HepG2 (cell line): Measurements from ENCODE around the gene NMRAL1. TPM values are rescaled to one million over a fixed set of nuclear protein-coding genes. Genes with fewer than 3 reads are reported as not detected.

Experiments used
- AKNA ChIP-seq: sonication (generic); formaldehyde crosslinking; IDR thresholded peaks from 2 replicates; pipeline ENCODE4 v1.4.0; 2020; ENCODE audit warnings: missing genetic modification reagents, borderline replicate concordance
- ATF1 ChIP-seq: IDR thresholded peaks from 2 replicates; pipeline ENCODE4 v1.6.1; 2016; ENCODE audit warnings: mild to moderate bottlenecking, control low read depth
- ESRRA ChIP-seq: sonication (generic); formaldehyde crosslinking; IDR thresholded peaks from 2 replicates; pipeline ENCODE4 v1.5.1; 2020; ENCODE audit warnings: mild to moderate bottlenecking, low read depth, missing genetic modification reagents
- PAWR ChIP-seq: sonication (generic); formaldehyde crosslinking; IDR thresholded peaks from 2 replicates; pipeline ENCODE4 v1.4.0; 2020; ENCODE audit warnings: missing genetic modification reagents, mild to moderate bottlenecking, borderline replicate concordance
- USF2 ChIP-seq, 2 experiments: sonication (generic) in 1 of 2; formaldehyde crosslinking in 1 of 2; IDR thresholded peaks; 2 replicates each; pipeline versions ENCODE4 v1.5.1 to v1.6.1; 2011 to 2020; ENCODE audit warnings: borderline replicate concordance in 1 of 2, low read depth in 1 of 2, low read length in 1 of 2, mild to moderate bottlenecking in 1 of 2, missing genetic modification reagents in 1 of 2, moderate library complexity in 1 of 2
- ZBTB3 ChIP-seq: sonication (generic); formaldehyde crosslinking; IDR thresholded peaks from 2 replicates; pipeline ENCODE4 v1.4.0; 2020; ENCODE audit warnings: low read depth, mild to moderate bottlenecking, moderate library complexity, missing genetic modification reagents, borderline replicate concordance
- ZNF343 ChIP-seq: sonication (generic); formaldehyde crosslinking; IDR thresholded peaks from 2 replicates; pipeline ENCODE4 v1.4.0; 2020; ENCODE audit warnings: mild to moderate bottlenecking, missing genetic modification reagents
- ZNF839 ChIP-seq: sonication (generic); formaldehyde crosslinking; IDR thresholded peaks from 2 replicates; pipeline ENCODE4 v1.4.0; 2020; ENCODE audit warnings: missing genetic modification reagents, mild to moderate bottlenecking, borderline replicate concordance
- ZSCAN29 ChIP-seq: sonication (generic); formaldehyde crosslinking; conservative IDR thresholded peaks from 2 replicates; pipeline ENCODE4 v1.4.0; 2020; ENCODE audit warnings: mild to moderate bottlenecking, missing genetic modification reagents
- ZSCAN5A ChIP-seq: sonication (generic); formaldehyde crosslinking; IDR thresholded peaks from 2 replicates; pipeline ENCODE4 v1.8.0; 2022; ENCODE audit warnings: mild to moderate bottlenecking, missing genetic modification reagents, borderline replicate concordance
- polyA plus RNA-seq, 8 experiments: library from polyadenylated mRNA; depleted of rRNA in 3 of 8; stranded (reverse) in 7 of 8; unstranded in 1 of 8; fragments of >200 nt; fragmentation: Illumina TruSeq in 4 of 8; extraction: Trizol in 4 of 8; gene quantifications; 2 replicates each; pipeline versions ENCODE4 v1.2.1 to v1.2.3, GENCODE V29; 2011 to 2016; ENCODE audit warnings: low read depth in 4 of 8, missing spikeins in 1 of 8, mixed read lengths in 1 of 8; ENCODE audit not compliant: insufficient read depth in 1 of 8
- total RNA-seq, 5 experiments: library from RNA; depleted of rRNA; stranded (reverse); fragments of >200 nt; fragmentation: Illumina TruSeq; extraction: Trizol; gene quantifications; 2 replicates each; pipeline ENCODE4 v1.2.3, GENCODE V29; 2016; ENCODE audit warnings: low read depth in 1 of 5
- TF ChIP-seq, protein P1 (sequence below): sonication (generic); formaldehyde crosslinking; IDR thresholded peaks from 2 replicates; pipeline ENCODE4 v1.5.0; 2020; ENCODE audit warnings: mild to moderate bottlenecking, missing genetic modification reagents
- TF ChIP-seq, protein P2 (sequence below): sonication (generic); formaldehyde crosslinking; IDR thresholded peaks from 2 replicates; pipeline ENCODE4 v1.4.0; 2020; ENCODE audit warnings: missing genetic modification reagents, mild to moderate bottlenecking, borderline replicate concordance

Gene NMRAL1
- total and polyA plus RNA-seq, 2 of the 13 experiments (the other 11 are each of a cell fraction or from before 2014, with no cell fraction given): 30.8 to 33.1 TPM

GRCh38 chr16:4426021-4426684 lies 48.3 kb downstream of the NMRAL1 start (continued):
- TF ChIP-seq USF2 (IDR thresholded peaks at IDR 0.05; ENCODE audit: low read depth, low read length) (no peak), USF2 (CRISPR knock-in tag; IDR thresholded peaks at IDR 0.05; ENCODE audit: borderline replicate concordance) (peak; percentile 50; the same call in 1 of the 2 replicates), PAWR (no peak), ATF1 (CRISPR knock-in tag) (no peak), ESRRA (CRISPR knock-in tag) (peak; percentile 84; the same call in 1 of the 2 replicates), AKNA (CRISPR knock-in tag) (no peak), ZSCAN29 (CRISPR knock-in tag) (peak; percentile 93), ZNF839 (CRISPR knock-in tag) (peak; percentile 65; the same call in 1 of the 2 replicates), ZSCAN5A (no peak; the same call in 1 of the 2 replicates), ZBTB3 (peak; percentile 44; the same call in 1 of the 2 replicates), ZNF343 (peak; percentile 88; the same call in 1 of the 2 replicates)
- TF ChIP-seq, protein P1, sequence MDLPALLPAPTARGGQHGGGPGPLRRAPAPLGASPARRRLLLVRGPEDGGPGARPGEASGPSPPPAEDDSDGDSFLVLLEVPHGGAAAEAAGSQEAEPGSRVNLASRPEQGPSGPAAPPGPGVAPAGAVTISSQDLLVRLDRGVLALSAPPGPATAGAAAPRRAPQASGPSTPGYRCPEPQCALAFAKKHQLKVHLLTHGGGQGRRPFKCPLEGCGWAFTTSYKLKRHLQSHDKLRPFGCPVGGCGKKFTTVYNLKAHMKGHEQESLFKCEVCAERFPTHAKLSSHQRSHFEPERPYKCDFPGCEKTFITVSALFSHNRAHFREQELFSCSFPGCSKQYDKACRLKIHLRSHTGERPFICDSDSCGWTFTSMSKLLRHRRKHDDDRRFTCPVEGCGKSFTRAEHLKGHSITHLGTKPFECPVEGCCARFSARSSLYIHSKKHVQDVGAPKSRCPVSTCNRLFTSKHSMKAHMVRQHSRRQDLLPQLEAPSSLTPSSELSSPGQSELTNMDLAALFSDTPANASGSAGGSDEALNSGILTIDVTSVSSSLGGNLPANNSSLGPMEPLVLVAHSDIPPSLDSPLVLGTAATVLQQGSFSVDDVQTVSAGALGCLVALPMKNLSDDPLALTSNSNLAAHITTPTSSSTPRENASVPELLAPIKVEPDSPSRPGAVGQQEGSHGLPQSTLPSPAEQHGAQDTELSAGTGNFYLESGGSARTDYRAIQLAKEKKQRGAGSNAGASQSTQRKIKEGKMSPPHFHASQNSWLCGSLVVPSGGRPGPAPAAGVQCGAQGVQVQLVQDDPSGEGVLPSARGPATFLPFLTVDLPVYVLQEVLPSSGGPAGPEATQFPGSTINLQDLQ (CRISPR knock-in tag): peak; percentile 94
- TF ChIP-seq, protein P2, sequence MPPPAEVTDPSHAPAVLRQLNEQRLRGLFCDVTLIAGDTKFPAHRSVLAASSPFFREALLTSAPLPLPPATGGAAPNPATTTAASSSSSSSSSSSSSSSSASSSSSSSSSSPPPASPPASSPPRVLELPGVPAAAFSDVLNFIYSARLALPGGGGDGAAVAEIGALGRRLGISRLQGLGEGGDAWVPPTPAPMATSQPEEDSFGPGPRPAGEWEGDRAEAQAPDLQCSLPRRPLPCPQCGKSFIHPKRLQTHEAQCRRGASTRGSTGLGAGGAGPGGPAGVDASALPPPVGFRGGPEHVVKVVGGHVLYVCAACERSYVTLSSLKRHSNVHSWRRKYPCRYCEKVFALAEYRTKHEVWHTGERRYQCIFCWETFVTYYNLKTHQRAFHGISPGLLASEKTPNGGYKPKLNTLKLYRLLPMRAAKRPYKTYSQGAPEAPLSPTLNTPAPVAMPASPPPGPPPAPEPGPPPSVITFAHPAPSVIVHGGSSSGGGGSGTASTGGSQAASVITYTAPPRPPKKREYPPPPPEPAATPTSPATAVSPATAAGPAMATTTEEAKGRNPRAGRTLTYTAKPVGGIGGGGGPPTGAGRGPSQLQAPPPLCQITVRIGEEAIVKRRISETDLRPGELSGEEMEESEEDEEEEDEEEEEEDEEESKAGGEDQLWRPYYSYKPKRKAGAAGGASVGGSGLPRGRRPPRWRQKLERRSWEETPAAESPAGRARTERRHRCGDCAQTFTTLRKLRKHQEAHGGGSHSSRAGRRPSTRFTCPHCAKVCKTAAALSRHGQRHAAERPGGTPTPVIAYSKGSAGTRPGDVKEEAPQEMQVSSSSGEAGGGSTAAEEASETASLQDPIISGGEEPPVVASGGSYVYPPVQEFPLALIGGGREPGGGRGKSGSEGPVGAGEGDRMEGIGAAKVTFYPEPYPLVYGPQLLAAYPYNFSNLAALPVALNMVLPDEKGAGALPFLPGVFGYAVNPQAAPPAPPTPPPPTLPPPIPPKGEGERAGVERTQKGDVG (CRISPR knock-in tag): no peak
